ENCODE results near the gene MAPK8IP2. TPM values are rescaled to one million over a fixed set of nuclear protein-coding genes. Genes with fewer than 3 reads are reported as not detected.

Gene MAPK8IP2
- total RNA-seq, 6 donors from 2014 or later, result 1.0 to 5.5 (median 3.4) TPM

DNA sequence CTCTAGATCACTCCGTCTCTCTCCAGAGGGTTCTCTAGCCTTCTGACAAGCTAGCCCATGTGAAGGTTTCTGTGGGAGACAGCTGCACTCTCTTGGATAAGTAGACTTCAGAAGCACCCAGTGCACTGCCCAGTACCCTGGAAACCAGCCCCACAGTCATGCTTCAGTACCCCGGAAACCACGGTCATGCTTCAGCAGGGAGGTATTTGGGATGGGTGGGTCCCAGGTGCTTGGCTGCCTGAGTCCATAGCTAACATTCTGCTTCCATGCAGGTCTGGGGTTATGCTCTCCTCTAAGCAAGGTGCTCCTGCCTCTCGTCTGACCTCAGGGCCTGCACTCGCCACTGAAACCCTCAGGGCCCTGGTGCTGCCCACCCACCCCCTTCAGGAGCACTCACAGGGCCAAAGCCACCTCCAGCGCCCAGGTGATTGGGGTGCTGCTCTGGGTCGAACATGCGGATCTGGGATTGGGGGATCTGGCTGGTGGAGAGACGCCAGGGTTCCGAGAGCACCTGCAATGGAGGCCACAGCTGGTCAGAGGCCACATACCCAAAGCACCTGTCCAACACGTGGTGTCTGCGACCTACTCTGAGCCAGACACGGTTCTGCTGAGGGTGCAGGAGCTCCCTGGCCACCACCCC lies 30.6 kb upstream of the MAPK8IP2 start:
- TF ChIP-seq POLR2A (IDR thresholded peaks at IDR 0.05), result no peak
- TF ChIP-seq POLR2AphosphoS5 (IDR thresholded peaks at IDR 0.05), result no peak
- no peak for TF ChIP-seq EP300 (IDR thresholded peaks at IDR 0.05)
- TF ChIP-seq CTCF (IDR thresholded peaks at IDR 0.05), result no peak
- ATAC-seq (ENCODE audit: low FRiP score in 2 of 2) (no peak), DNase-seq (no peak)
- H3K36me3 ChIP-seq, result peaks cover 4 to 39% (median 12%) of the 10 kb centered on the region in 4 donors
- no peak overlapping the region for H3K4me3 ChIP-seq
- H3K9me3 ChIP-seq, result no peaks in the 10 kb centered on the region
- no peaks in the 10 kb centered on the region for H3K27me3 ChIP-seq
- 98 to 100% methylated on average over 3 to 12 of the region's 13 CpGs for WGBS, 2 donors
- H3K4me1 ChIP-seq, result no peaks in the 10 kb centered on the region
- H3K27ac ChIP-seq, result no peak overlapping the region

GRCh38 chr22:50570861-50571260 lies 29.7 kb upstream of the MAPK8IP2 start:
- H3K36me3 ChIP-seq, result peaks cover 4 to 39% (median 12%) of the 10 kb centered on the region in 4 donors
- H3K4me1 ChIP-seq, result no peaks in the 10 kb centered on the region
- H3K27ac ChIP-seq, result no peak overlapping the region
- WGBS, 2 donors, result 95 to 100% methylated on average over 3 to 12 of the region's 12 CpGs
- no peaks in the 10 kb centered on the region for H3K9me3 ChIP-seq
- DNase-seq (no peak), ATAC-seq (ENCODE audit: low FRiP score in 2 of 2) (no peak)
- no peak overlapping the region for H3K4me3 ChIP-seq
- no peaks in the 10 kb centered on the region for H3K27me3 ChIP-seq
- TF ChIP-seq EP300 (IDR thresholded peaks at IDR 0.05), result no peak
- TF ChIP-seq POLR2AphosphoS5 (IDR thresholded peaks at IDR 0.05), result no peak
- no peak for TF ChIP-seq POLR2A (IDR thresholded peaks at IDR 0.05)
- no peak for TF ChIP-seq CTCF (IDR thresholded peaks at IDR 0.05)

DNA sequence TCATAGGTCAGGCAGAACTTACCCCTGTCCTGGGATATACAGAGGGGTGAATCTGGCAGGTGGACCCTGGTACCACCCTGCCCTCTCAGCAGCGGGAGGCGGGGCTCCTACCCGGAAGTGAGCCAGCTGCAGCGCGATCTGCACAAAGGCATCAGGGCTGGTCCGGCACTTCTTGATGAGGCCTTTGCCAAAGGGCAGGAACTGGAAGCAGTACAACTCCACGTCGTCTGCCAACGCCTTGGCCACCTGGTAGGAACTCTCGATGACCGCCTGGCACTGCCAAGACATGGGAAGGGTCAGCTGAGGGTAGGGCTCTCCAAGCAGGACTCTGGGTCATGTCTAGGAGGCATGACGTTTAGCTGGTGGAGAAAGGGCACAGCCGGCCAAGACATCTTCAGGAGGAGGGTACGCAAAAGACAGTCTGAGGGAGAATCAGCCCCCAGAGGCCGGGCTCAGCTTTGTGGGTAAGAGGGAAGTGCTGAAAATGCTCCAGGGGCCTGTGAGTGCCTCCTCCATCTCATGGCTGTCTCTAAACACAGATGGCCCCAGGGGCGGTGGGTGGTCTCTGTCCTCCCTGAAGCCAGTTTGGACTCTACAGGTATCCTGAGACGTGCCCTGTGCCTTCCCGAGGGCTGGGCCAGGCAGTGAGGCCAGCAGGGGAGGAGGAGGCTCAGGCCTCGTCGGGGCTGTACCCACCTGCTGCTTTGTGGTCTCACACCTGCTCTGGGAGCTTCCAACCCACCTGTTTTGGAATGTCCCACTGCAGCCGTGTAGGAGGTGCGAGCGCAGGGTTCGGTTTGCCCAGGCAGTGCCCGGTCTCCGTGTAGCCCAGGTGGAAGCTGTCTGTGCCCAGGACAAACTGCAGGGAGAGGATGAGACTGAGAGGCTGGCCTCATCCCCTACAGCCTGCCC lies 29.1 kb upstream of the MAPK8IP2 start:
- H3K4me1 ChIP-seq, result no peaks in the 10 kb centered on the region
- no peak for DNase-seq
- H3K36me3 ChIP-seq, result peaks cover 4 to 39% (median 12%) of the 10 kb centered on the region in 4 donors
- no peak for TF ChIP-seq CTCF (IDR thresholded peaks at IDR 0.05)
- no peak for TF ChIP-seq POLR2A (IDR thresholded peaks at IDR 0.05)
- no peak for TF ChIP-seq POLR2AphosphoS5 (IDR thresholded peaks at IDR 0.05)
- TF ChIP-seq EP300 (IDR thresholded peaks at IDR 0.05), result no peak
- 89 to 93% methylated on average over 3 to 24 of the region's 26 CpGs for WGBS, 2 donors
- no peaks in the 10 kb centered on the region for H3K27me3 ChIP-seq
- no peaks in the 10 kb centered on the region for H3K9me3 ChIP-seq
- ATAC-seq (ENCODE audit: low FRiP score in 2 of 2), result no peak
- H3K27ac ChIP-seq, result no peak overlapping the region
- H3K4me3 ChIP-seq, result no peak overlapping the region

DNA sequence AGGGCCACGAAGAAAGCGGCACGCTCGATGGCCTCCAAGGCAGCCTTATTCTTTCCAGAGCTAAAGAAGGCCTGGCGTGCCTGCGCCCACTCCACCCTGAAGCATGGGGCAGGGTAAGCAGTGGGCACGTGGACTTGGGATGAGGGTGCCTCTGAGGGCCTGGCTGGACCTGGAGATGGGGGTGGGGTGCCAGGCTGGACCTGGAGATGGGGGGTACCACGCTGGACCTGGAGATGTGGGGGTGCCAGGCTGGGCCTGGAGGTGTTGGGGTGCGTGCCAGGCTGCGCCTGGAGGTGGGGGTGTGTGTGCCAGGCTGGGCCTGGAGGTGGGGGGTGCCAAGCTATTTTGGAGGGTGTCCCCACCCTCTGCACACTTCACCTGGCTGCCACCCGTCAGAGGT lies 27.6 kb upstream of the MAPK8IP2 start:
- Histone ChIP-seq H3K4me1 (peaks cover under 1 to 6% (median 1%) of the 10 kb centered on the region in 4 donors), H3K36me3 (peaks cover 4 to 37% (median 12%) of the 10 kb centered on the region in 4 donors), H3K27me3 (no peaks in the 10 kb centered on the region), H3K27ac (no peak overlapping the region), H3K4me3 (no peak overlapping the region), H3K9me3 (no peaks in the 10 kb centered on the region)
- TF ChIP-seq POLR2AphosphoS5 (IDR thresholded peaks at IDR 0.05) (no peak), POLR2A (IDR thresholded peaks at IDR 0.05) (no peak), CTCF (IDR thresholded peaks at IDR 0.05) (no peak)
- DNase-seq, result no peak
- no peak for ATAC-seq (ENCODE audit: low FRiP score in 2 of 2)
- WGBS, 2 donors, result 94 to 100% methylated on average over 5 to 8 of the region's 11 CpGs
